GM18867 (cell line): ENCODE measurements around the gene PIK3C2G.

Source experiments
- ATAC-seq: cut with Tn5 transposase; IDR thresholded peaks from one replicate; pipeline ENCODE4 v1.9.1; 2021; ENCODE audit warnings: mild to moderate bottlenecking, moderate library complexity; ENCODE audit not compliant: unreplicated experiment

Gene PIK3C2G

DNA sequence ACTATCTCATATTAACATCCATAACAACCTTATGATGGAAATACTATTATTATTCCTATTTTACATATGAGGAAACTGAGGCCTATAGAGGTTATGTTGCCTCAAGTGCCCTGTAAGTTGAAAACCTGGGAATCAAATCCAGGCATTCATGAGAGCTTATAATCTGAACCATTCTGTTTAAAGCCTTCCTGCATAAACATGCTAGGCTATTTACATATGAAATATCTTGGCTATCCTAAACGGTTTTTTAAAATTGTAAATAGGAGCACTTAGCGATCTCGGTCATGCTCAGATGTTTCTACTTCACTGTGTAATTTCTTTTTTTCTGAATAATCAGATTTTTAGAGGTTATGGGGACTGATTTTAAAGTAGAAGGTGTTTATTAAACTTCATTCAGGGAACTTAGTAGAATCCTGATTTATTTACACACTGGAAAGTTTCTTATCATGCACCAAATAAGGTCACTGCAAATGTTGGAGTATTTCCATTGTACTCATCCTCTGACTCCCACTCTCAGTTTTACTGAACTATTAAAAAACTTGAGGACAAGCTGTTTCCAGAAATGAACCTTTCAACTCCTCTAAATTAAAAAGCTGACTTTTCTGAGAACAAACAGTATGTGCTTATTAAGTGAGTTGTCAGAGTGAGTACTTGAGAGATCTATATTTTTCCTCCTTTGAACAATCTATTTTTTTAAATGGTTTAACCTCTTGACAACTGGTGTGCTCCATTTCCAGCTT, 141.7 kb downstream of the PIK3C2G start:
- no peak for ATAC-seq

DNA sequence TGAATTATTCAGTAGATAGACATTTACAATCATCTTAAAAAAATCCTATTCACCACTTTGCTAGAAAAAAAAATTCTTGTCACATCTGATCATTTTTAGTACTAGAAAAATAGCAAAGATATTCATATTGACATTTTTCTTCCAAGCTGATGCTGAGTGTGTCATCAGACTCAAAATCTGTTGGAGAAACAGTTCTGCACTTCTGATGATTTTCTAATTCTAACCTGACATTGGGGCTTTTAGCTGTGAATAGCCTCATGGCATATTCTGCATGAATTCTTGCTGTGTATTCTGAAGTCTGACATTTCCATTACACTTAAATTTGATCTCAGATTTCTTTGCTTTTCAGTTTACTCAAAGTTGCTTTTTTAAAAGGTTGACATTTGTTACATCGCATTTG, 150.1 kb downstream of the PIK3C2G start:
- ATAC-seq = no peak

DNA sequence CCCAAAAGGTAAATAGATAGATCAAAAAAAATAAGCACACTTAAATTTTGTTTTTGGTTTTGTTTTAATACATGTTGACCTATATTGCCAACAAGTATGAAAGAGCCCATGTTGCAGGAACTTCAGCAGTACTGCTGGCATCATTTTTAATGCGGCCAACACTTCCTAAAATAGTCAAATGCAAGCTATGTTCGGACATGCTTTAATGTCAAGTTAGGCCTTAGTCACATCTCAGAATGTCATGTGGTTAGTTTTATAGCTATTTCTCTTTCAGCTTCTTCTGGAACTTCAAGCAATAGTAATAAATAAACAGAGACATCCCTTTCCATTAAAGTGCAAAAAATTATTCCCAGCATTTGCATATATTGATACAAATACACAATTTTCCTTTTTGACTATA, 153.4 kb downstream of the PIK3C2G start:
- no peak for ATAC-seq

GRCh38 chr12:18415227-18415626, 153.9 kb downstream of the PIK3C2G start:
- no peak for ATAC-seq

DNA sequence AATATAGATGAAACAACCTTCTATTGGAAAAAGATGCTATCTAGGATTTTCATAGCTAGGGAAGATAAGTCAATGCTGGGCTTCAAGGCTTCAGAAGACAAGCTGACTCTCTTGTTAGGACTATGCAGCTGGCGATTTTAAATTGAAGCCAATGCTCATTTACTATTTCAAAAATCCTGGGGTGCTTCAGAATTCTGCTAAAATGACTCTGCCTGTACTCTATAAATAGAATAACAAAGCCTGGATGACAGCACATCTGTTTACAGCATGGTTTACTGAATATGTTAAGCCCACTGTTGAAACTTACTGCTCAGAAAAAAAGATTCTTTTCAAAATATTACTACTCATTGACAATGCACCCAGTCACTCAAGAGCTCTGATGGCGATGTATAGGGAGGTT, 155.1 kb downstream of the PIK3C2G start:
- no peak for ATAC-seq

DNA sequence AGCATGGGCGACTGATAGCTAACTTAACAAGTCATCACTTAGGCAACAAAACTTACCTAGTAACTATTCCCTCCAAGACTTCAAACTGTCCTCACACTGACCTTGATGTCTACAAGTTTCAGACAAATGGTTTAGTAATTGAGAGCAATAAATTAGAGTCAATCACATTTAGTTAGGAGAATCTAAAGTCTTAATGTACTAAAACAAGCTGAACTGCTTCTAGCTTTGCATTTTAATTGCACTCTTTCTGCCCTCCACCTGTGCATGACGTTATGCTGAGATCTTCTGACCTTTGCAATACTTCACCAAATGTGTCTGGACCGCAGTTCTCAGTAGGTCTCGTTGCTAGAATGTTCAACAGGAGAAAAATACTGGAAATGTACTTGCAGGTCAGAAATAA, 158.0 kb downstream of the PIK3C2G start:
- no peak for ATAC-seq

DNA sequence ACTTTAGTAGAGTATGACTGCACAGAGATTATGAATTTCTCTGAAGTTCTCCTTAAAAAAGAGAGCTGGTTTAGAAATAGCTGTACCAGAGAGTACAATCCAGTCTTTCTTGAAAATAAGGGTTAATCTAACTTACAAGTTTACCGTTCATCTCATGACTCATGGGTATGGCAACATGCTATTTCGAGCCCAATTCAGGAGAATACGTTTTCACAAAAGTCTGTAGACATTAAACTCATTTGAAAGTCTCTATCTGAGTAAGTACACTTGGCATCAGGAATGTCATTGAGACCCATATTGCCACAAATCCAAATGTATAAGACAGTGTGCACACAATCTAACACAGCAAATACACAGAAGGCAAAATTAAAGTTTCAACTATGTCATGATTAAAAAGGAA, 160.5 kb downstream of the PIK3C2G start:
- no peak for ATAC-seq

GRCh38 chr12:18422871-18423270, 161.6 kb downstream of the PIK3C2G start:
- no peak for ATAC-seq

DNA sequence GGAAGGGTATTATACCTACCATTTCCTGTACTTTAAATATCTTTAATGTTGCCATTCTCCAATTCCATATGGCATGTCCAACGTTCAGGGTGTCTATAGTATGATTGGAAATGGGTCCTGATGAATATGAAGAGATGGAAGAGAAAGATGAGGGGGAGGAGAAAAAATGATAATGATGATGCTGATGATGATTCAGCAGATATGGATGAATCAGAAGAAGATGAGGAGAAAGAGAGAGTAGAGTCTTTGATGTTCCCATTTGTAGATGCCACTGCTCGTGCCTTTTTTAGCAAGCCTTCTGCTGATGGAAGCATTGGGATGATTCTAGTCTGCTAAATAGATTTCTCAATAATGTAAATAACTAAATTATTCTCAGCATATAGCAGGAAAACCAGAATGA, 163.5 kb downstream of the PIK3C2G start:
- no peak for ATAC-seq

- no peak for ATAC-seq
Measured at GRCh38 chr12:18427520-18427919, 166.2 kb downstream of the PIK3C2G start.

DNA sequence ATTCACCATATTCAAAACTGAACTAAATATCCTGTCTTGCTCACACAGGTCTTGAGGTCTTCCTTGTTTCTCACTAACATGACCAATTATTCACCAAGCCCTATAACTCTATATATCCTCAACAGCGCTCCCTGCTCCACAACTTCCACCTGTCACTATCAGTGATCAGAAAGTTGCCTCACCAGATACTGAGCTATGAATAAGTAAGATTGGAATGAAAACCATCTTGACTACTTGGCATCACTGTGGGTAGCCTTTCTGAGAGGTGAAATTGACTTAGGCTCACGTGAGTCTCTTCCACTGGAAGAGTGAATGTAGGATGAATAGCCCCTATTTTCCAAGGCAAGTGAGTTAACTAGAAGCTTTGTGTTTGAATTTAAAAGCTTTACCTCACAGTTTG, 167.1 kb downstream of the PIK3C2G start:
- ATAC-seq = no peak

DNA sequence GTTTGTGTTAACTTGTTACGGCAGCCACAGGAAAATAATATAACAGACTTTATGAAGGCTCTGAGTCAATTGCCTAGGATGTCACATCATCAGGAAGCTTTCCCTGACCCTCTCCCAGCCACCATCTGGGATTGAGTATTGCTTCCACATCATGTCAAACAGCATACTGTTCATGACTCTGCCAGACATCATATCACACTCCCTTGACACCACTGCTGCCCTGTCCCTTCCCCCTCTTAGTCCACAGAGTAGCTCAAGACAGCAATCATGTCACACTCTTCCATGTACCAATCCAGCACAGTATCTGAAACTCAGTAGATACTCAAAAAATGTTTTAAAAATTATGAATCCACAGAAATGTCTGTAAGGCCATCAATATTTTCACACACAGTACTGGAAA, 168.0 kb downstream of the PIK3C2G start:
- ATAC-seq = no peak

DNA sequence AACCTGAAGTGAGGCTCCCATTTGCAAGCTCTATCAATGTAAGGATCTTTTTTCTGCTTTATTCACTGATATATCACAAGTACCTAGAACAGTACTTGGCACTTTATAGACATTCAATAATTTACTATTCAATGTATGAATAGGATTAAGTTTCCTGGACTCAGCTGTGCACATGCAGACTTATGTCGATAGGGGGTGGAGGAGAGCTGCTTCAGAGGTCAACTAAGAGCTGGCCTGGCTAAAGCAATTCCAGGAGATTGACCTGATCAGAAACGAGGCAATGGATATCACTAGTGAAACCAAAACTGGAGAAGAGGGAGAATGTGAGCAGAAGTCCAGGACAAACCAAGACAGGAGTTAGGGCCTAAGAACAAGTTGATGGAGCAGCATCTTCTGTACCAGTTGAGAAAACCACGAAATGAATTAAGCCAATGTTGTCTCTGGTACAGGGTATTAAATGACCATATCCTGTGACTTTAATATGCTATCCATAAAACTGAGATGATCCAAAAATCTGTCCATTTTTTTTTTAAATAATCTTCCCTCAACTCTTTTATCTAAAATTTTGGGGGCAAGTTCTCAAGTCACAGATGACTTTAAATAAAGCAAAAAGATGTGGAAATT, 169.2 kb downstream of the PIK3C2G start:
- ATAC-seq = peak; percentile 89

DNA sequence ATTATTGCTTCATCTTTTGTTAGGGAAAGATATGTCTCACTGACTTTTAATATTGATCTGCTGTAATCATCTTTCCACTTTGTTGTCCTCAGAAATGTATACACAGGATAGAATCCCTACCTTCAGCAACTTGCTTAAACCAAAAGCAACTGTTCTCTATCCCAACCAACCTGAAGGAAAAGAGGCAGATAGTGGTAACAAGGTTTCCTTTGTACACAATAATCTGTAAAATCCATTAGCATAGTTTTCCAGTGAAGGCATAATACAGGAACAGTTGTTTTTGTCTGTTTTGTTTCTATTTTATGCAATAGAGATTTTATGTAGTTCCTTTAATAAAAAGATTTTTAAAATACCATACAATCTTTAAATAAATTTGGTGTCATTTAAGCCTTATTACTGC, 170.5 kb downstream of the PIK3C2G start:
- ATAC-seq = no peak

- ATAC-seq = no peak
Measured at GRCh38 chr12:18432206-18432605, 170.9 kb downstream of the PIK3C2G start.

- ATAC-seq = no peak
Measured at GRCh38 chr12:18436170-18436569, 174.9 kb downstream of the PIK3C2G start.

GRCh38 chr12:18439541-18439940, 178.2 kb downstream of the PIK3C2G start:
- no peak for ATAC-seq

DNA sequence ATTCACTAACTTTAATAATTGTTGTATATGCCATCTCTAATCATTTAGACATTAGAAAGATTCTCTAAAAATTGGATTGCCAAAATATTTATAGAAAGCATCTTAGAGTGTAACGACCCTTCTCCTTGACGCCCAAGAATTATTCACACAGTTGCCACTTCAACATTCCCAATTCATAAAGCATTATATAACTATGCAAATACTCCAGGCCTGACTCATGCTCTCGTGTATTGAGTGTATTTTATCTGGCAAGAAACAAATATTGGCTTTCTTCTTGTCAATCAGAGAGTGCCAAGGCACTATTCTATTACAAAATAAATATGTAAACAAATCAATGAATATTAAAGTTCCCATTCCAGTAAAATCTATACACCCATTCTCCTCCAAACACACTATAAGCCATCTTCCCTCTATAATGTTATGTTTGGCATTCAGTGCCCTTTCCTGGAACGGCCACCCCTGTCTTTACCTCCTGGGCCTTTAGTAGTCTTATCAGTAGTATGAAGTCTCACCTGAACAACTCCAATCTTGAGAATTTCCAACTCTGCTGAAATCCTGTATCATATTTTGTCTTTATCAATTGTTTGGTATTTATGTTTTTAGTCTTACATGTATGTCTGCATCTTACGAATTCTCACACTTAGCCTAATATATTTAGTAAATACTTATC, 182.6 kb downstream of the PIK3C2G start:
- ATAC-seq = no peak

GRCh38 chr12:18446061-18446644, 184.8 kb downstream of the PIK3C2G start:
- no peak for ATAC-seq

- ATAC-seq = no peak
Measured at GRCh38 chr12:18454330-18454729, 193.0 kb downstream of the PIK3C2G start.

- ATAC-seq = no peak
Measured at GRCh38 chr12:18456344-18456743, 195.0 kb downstream of the PIK3C2G start.

GRCh38 chr12:18457362-18457761, 196.0 kb downstream of the PIK3C2G start:
- ATAC-seq = no peak
